IPS-15b (cell line): ENCODE data around the gene POLE4.

ENCODE experiments used
- H3K27me3 ChIP-seq: one replicate; pipeline ENCODE4 v1.6.1; 2013; ENCODE audit warnings: low read length; ENCODE audit not compliant: control insufficient read depth, insufficient read depth
- H3K36me3 ChIP-seq: one replicate; pipeline ENCODE4 v1.6.1; 2013; ENCODE audit warnings: low read length; ENCODE audit not compliant: control insufficient read depth, insufficient read depth
- H3K4me1 ChIP-seq: one replicate; pipeline ENCODE4 v1.6.1; 2013; ENCODE audit warnings: mild to moderate bottlenecking, low read length; ENCODE audit not compliant: control insufficient read depth, insufficient read depth
- H3K4me3 ChIP-seq: one replicate; pipeline ENCODE4 v1.5.1; 2013; ENCODE audit warnings: low read depth, low read length
- H3K9ac ChIP-seq: one replicate; pipeline ENCODE4 v1.6.1; 2013; ENCODE audit warnings: low read depth, mild to moderate bottlenecking, low read length
- H3K9me3 ChIP-seq: one replicate; pipeline ENCODE4 v1.6.1; 2013; ENCODE audit warnings: mild to moderate bottlenecking, low read length; ENCODE audit not compliant: control insufficient read depth, insufficient read depth

POLE4 gene

DNA sequence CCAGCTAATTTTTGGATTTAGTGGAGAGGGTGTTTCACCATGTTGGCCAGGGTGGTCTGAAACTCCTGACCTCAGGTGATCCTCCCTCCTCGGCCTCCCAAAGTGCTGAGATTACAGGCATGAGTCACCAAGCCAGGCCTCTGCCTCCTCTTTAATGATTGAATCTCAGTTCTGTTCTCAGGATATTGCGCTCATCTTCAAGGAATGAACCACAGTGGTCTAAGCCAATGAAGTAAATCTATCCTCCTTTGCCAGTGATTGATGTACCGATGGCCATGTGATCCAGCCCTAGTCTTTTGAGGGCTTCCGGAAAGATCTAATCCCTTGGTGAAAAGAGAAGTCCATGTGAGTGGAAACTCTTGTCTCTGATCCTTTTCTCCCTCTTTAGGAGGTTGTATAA is 48.6 kb downstream of the POLE4 start:
- Histone ChIP-seq H3K9me3 (no peaks in the 10 kb centered on the region), H3K4me3 (no peak overlapping the region), H3K4me1 (no peaks in the 10 kb centered on the region), H3K9ac (no peak overlapping the region), H3K27me3 (no peaks in the 10 kb centered on the region), H3K36me3 (no peaks in the 10 kb centered on the region)

DNA sequence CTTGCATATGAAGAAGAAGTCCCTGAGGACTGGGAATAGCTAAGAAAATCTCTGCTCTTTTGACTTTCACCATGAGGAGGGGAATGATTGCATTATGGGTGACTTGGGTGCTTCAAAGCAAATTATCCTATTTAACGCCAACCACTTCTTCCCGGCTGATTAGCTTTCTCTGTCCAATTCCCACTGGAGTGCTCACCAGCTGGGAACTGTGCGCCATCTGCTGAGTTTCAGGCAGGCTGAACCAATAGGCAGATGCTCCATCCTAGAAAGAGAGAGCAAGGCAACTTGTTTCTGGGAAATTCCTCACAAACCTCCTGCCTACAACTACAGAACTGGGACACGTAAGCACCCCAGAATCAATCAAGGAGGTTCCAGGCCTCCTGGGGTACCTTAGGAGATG is 49.4 kb downstream of the POLE4 start:
- no peak overlapping the region for H3K4me3 ChIP-seq

GRCh38 chr2:75010571-75010970 is 52.1 kb downstream of the POLE4 start:
- H3K9me3 ChIP-seq: no peaks in the 10 kb centered on the region
- no peaks in the 10 kb centered on the region for H3K36me3 ChIP-seq
- H3K9ac ChIP-seq: no peak overlapping the region
- H3K27me3 ChIP-seq: no peaks in the 10 kb centered on the region
- H3K4me3 ChIP-seq: no peak overlapping the region
- H3K4me1 ChIP-seq: no peaks in the 10 kb centered on the region

More for the DNA sequence above, 49.4 kb downstream of the POLE4 start:
- no peaks in the 10 kb centered on the region for H3K36me3 ChIP-seq
- H3K4me1 ChIP-seq: no peaks in the 10 kb centered on the region
- H3K9ac ChIP-seq: no peak overlapping the region
- no peaks in the 10 kb centered on the region for H3K27me3 ChIP-seq
- H3K9me3 ChIP-seq: no peaks in the 10 kb centered on the region

GRCh38 chr2:75012080-75012479 is 53.6 kb downstream of the POLE4 start:
- H3K4me3 ChIP-seq: no peak overlapping the region
- H3K4me1 ChIP-seq: no peaks in the 10 kb centered on the region
- no peaks in the 10 kb centered on the region for H3K9me3 ChIP-seq
- no peaks in the 10 kb centered on the region for H3K27me3 ChIP-seq
- no peak overlapping the region for H3K9ac ChIP-seq
- no peaks in the 10 kb centered on the region for H3K36me3 ChIP-seq

DNA sequence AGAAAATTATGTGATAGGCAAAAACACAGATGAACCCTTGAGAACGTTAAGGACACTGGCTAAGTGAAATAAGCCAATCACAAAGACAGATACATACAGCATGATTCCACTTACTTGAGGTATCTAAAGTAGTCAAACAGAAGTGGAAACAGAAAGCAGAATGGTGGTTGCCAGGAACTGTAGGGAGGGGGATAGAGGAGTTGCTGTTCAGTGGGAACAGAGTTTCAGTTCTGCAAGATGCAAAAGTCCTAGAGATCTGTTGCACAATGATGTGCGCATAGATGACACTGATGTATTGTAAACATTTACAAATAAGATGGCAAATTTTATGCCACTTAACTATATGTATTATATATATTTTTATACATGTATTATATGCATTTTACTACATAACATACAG is 59.7 kb downstream of the POLE4 start:
- Histone ChIP-seq H3K9me3 (no peaks in the 10 kb centered on the region), H3K27me3 (no peaks in the 10 kb centered on the region), H3K4me1 (no peaks in the 10 kb centered on the region), H3K4me3 (no peak overlapping the region), H3K36me3 (no peaks in the 10 kb centered on the region), H3K9ac (no peak overlapping the region)
